GM19025 (cell line): ENCODE measurements around the gene SQOR.

ENCODE experiments used
- ATAC-seq: cut with Tn5 transposase; IDR thresholded peaks from one replicate; pipeline ENCODE4 v1.9.1; 2021; ENCODE audit warnings: mild to moderate bottlenecking, low read depth, moderate library complexity; ENCODE audit not compliant: unreplicated experiment

The SQOR gene

DNA sequence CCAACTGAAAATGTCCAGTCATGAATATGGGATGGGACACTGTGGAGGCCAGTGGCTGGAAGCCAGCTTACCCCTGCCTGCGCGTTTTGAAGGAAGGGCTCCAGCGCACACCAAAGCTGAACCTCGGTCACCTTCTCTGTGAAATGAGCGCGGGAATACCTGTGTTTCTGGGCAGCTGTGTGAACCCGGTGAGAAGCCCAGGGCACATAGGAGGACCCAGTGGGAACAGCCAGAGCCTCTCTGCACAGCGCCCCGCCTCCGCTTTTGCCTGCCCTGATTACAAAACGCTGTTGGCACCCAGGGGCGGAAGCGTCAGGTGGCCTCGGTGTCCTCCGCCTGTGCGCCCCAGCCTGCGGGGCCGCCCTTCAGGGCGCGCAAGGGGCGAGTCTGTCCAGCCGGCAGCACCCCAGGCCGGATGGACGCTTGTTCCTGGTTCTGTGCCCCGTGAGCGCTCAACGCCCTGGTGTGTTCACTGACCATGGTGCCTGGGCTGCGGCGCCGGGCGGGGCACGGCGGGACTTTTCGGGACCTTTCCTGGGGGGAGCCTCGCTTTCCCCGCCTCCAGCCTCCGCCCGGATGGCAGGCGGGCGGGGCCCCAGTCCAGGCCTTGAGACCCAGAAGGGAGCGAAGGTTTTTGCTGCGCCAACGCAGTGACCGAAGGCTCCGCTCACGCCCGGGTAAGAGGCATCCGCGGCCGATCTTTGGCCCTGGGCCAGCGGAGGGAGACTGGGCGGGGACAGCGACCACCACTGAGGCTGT lies at the start of gene SQOR:
TSS of gene SQOR (plus strand) at position 598 of the 759 bp plus-strand sequence. CDS start 23,895 bp downstream, outside the sequence.
- ATAC-seq, result peak; percentile 73

DNA sequence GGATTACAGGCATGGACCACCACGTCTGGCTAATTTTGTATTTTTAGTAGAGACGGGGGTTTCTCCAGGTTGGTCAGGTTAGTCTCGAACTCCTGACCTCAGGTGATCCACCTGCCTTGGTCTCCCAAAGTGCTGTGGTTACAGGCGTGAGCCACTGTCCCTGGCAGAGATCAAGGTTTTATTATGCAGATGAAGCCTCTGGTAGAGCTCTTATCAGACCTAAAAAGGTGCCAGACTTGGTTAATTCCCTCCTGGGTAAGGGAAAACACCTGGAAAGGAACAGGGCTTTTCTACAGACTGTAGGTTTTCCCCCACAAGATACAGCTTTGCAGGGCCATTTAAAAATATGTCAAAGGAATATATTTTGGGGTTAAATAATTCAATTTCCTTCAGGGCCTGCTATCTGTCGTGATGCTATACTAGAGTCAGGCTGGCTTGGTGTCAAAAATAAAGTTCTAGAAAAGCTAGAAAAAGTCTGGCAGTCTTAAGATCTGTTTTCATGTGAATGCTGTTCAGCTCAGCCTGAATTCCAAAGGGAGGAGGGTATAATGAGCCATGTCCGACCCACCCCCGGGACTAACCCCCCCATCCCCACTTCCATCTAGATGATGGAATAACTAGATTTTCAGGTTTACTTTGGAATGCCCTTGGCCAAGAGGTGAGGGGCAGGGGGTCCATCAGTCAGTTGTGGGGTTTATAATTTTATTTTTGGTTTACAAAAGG lies 49.6 kb upstream of the SQOR start:
- ATAC-seq, result no peak

DNA sequence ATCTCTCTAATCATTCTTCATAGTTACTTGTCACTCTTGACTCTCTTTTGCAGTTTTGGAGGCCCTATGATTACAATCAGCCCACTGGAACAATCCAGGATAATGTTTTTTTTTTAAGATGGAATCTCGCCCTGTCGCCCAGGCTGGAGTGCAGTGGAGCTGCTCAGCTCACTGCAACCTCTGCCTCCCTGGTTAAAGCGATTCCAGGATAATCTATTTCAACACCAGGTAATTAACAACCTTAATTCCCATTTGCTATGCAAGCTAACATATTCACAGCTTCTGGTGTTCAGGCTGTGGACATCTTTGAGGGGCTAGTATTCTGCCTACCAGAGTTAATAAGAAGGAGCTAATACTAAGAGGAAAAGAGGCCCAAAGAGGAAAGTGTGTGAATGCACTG lies 48.7 kb upstream of the SQOR start:
- ATAC-seq, result no peak

DNA sequence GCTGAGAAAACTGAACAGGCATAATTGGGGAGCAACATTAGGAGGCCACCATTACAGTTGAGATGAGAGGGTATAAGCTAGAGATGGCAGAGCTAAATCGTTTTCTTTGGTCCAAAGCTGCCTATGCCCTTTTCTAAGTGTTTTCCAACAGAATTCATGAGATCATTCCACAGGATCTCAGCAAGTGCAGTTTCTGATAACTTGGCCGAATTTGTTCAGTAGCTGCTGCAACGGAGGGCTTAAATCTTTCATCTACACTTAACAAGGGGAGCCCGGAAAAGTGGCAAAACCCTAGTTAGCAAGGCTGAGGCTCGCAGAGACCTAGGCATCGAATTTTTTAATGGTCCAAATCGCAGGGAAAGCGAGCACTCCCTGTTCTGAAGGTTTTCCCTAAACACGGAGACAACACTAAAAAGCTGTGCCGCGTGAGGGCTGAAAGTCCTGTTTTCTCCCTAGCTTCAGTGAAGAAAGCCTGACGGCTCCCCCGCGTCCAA lies 48.2 kb upstream of the SQOR start:
- peak; percentile 5 for ATAC-seq

DNA sequence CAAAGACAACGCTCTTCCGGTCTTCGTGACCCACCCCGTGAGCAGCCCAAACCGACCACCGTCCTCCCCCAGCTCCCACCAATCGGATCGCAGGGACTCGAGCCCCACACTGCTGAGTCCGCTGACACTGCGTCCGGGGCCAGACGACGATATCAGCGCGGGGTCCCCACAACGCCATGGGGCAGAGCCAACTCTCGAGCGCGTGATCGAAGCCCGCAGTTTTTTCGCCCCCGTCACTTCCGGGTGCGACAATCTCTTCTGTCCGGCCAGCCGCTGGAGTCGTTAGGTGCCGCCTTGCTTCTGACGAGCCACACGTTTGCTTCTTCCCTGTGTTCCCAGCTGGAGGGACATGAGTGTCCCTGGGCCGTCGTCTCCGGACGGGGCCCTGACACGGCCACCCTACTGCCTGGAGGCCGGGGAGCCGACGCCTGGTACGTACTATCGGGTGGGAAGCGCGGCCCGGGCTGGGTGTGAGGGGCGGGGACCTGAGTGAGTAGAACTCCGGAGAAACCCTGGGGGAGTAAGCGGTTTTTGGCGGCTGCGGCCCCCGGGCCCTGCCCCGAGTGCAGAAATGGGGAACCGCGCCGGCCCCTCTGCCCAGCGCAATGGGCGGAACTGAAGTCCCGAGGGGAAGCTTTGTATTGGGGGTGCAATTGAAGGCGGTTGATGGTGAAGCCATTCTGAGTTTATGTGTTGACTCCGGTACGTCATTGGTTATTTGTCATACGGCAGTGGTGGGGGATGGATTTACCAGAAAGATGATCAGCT lies 47.5 kb upstream of the SQOR start, which contains the start of gene BLOC1S6:
TSS of gene BLOC1S6 (plus strand) at position 285 of the 768 bp plus-strand sequence. CDS start at position 350, 65 bp downstream.
- ATAC-seq, result peak; percentile 75

DNA sequence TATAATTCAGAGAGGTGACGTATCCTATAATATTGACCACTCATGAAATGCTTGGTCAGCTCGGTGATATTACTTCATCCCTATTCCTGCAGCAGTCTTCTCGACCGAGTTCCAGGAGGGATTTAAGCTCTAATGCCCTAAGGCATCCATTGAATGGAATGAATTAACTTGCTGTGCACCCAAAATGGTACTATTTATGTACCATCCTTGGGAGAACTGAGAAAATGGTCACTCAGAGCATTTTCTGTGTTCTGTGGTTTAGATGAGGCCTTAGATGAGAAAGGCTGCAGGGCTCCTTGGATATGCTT lies 47.0 kb upstream of the SQOR start:
- no peak for ATAC-seq

DNA sequence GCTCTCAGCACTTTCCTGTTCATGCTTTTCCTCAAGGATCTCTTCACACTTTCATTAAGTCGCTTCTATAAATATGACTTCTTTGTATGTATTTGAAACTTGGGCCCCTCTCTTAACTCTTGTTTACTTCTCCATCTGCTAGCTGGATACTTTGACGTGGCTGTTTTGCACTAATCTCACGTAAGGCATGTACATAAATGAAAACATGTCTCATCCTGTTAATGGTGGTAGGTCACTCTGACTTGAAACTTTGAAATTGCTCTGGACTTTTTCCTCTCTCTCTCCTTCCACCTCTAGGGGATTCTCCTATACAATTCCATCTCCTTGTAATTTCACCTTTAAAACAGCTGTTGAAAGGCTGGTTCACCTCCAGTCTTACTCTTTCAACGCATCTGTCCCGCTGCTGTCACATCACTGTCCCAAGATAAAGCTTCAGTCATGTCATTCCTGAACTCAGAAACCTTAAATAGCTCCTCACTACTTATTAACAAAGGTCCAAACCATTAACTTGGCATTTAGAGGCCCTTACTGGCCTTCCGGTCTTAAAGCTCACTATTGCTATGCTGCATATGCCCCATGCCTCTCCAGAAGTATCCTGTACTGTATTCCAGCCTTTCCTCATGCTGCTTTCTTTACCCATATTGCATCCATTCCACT lies 46.5 kb upstream of the SQOR start:
- ATAC-seq, result no peak

DNA sequence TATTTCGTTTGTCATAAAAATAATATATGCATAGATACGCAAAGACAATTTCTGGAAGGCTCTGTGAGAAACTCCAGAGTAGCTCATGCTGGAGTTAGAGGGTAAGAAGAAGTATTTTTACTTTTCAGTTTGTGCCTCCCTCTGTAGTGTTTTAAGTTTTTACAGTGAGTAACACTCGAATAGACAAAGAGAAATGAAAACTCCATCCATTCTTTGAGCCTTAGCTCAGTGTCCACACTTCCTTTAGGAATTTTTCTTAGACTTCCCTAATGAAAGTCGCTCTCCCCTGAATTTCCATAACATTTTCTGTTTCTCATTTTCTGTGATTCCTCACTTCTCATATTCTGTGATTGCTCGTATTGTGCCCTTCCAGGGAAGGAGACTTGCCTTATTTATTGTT lies 45.6 kb upstream of the SQOR start:
- ATAC-seq, result no peak

DNA sequence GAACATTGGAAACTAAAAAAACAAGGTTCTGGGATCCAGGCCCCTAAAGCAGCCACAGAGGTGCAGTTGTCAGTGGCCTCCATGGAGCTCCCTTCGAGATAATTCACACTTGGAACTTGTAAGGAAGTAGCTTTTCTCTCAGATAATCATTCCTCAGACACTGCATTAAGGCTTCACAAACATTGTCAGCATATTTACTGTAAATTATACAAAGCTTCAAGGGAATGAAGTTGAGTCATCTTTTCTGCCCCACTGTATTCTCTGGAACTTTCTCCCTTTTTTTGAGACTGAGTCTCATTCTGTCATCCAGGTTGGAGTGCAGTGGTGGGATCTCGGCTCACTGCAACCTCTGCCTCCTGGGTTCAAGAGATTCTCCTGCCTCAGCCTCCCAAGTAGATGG lies 40.5 kb upstream of the SQOR start:
- ATAC-seq, result no peak

DNA sequence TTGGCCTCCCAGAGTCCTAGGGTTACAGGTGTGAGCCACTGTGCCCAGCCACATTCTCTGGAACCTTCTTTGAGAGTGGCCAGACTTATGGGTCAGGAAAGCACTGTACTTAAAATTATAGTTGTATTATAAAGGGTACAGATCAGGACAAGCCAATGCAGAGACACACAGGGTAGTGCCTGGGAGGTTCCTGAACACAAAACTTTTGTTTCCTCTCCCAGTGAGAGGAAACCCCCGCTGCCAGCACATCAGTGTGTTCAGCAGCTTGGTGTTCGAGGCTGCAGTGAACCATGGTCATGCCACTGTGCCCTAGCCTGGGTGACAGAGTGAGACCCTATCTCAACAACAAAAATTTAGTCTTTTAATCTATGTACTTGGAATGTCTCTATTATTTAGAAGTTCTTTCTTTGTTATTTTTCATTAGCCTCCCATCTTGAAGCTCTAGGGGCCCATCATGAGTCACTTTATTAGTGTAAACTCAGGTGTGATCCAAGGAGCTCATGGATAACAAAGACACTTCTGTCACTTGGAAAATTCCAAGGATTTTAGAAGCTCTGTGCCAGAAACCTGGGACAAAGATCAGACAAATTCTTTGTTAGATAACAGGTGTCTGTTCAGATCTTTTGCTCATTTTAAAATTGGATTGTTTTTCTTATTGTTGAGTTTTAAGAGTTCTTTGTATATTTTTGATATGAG lies 39.8 kb upstream of the SQOR start:
- no peak for ATAC-seq

DNA sequence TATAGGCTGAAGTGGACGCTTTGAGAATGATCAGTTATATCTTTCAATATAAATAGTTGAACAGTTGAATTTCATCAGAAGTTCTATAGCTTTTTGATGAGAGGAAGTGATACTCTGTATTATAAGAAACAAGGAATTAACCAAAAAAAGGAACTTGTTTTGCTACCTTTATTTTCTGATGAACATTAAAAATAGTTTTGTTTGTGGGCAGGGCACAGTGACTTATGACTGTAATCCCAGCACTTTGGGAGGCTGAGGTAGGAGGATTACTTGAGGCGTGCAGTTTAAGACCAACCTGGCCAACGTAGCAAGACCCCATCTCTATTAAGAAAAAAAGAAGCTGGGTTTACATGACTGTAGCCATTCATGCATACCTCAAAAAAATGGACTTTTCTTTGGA lies 30.9 kb upstream of the SQOR start:
- no peak for ATAC-seq

DNA sequence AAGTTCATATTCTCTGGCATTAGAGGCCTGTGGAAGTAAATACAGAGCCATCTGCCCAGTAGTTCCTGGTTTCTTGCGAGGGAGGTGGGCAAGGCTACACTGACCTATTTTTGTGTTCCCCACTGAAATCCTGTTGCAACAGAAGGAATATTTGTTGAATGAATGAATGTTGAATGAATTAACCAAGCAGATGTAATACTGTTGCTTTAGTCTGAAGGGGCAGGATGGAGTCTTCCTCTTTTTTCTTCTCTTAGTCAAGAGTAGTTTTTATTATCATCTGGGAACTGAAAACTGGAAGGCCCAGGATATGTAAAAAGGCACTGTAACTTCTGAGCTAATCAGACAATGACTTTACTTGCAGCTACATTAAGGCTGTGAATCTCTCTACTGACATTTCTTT lies 30.5 kb upstream of the SQOR start:
- no peak for ATAC-seq

DNA sequence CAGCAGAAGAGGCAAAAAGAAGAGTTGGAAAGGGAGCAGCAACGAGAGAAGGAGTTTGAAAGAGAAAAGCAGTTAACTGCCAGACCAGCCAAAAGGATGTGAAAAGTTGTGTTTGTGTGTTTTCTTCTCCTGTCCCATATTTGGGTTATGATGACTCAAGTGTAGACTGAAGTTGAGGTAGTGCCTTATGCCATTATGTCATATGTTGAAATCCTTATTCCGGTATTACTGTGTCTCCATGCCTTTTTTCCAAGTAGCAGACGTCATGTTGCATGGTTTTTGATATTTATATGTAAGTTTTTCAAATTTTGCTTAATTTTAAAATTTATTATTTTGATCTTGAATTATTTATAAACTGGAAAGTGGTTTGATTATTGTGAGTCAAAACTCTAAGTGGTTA lies 28.4 kb upstream of the SQOR start:
- ATAC-seq, result no peak

DNA sequence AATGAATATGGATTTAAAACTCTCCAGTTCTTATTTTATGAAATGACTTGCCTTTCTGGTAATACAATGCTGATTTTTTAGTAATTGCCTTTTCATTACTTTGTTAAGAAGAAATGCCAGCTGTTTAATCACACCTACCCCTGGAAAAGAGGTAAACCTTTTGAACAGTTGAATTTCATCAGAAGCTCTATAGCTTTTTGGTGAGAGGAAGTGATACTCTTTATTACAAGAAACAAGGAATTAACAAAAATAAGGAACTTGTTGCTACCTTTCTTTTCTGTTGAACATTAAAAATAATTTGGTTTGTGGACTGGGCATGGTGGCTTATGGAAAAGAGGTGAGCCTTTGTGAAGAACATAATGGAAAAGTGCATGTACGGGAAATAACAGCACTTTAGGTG lies 28.0 kb upstream of the SQOR start:
- no peak for ATAC-seq

DNA sequence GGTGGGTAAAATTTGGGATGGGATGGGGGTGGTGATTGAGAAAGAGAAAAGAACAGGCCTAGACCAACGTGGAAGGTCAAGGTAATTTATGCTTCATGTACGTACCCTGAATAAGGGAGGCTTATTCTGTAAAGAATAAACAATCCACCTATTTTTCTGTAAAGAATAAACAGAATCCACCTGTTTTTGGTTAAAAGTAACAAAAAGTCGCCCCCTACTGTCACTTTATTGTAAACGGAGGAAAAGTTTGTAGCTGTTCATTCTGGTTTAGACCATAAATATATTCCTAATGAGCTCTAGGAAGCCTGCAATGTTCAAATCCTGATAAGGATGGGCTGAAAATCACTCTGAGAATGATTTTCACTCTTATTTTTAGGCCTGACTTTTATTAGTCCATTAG lies 23.5 kb upstream of the SQOR start:
- no peak for ATAC-seq

DNA sequence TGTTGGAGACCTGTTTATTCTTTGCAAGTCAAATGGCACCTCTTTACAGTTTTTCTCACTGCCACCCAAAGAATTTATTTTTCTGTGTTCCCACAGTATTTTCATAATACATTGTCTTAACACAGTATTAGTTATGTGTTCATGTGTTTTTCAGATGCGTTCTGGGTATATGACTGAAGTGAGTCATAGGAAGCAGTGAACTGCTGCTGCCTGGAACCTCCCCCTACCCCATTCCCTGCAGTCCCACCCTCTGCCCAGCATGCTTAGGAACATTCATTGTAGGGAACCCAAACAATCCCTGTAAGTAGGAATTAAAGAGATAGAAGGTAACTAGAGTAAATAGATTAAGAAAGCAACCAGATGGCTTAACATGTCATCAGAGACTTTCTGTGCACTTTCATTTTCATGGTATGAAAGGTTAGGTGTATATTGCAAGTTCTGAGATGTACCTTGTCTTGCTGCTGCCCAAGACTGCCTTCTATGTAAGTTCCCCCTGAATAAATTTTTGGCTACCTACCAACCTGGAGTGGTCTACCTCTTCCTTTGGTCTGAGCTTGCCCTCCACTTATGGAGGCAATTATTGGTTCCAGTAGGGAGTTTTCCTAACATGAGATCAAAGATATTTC lies 21.9 kb upstream of the SQOR start:
- peak; percentile 47 for ATAC-seq

DNA sequence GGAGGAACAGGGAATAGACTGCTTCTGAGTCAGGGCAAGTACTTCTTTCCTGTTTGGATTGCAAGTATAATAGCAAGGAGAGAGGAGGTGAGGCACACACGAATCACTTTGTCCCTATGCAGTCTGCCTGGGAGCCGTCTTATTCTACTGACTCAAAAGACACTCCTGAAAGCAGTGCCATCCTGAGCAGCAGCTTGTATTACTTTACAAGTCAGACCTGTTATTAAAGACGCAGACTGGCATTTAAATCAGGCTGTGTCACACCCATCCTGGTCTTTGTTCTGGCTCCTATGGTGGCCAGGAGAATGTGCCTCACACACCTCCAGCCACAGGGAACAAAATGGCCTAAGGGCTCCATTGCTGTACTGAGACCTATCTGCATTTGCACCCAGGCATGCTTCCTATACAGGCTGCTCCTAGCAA lies 17.9 kb upstream of the SQOR start:
- no peak for ATAC-seq

DNA sequence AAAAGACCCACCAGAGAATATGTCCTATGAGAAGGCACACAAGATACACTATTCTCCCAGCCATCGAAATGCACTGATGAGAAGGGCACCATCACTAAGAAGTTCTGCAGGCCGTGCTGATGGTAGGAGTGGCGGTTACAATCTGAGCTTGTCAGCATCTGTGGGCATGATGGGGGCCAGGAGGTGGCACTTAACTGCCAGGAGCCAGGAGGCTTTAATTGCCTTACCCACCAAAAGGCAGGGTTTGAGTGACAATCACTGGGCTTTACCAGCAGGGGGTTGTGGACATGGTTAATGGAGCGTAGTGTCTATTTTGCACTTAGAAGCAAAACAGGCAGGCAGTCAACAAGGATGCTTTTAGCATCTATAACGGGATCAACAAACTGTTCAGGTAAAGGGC lies 16.0 kb upstream of the SQOR start:
- ATAC-seq, result no peak

DNA sequence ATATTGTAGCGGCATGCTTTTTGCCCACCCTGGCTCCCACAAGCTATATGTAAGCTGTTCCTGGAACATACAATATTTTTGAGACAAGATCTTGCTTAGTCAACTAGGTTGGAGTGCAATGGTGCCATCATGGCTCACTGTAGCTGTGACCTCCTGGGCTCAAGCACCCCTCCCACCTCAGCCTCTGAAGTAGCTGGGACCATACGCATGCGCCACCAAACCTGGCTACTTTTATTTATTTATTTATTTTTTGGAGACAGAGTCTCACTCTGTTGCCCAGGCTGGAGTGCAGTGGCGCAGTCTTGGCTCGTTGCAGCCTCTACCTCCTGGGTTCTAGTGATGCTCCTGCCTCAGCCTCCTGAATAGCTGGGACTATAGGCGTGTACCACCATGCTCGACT lies 6.7 kb upstream of the SQOR start:
- ATAC-seq, result no peak
